Endodermal cell (in vitro differentiated cells): Measurements from ENCODE around the gene ANGPTL1. TPM values are rescaled to one million over a fixed set of nuclear protein-coding genes. Genes with fewer than 3 reads are reported as not detected.
A peak's percentile ranks its signal among the peaks of the same experiment; 100 is the strongest.

Source experiments
- DNase-seq: peaks from one replicate; pipeline ENCODE4 v3.0.0-alpha.2; 2017
- H3K27ac ChIP-seq: 2 replicates; pipeline ENCODE4 v1.5.1; 2013; ENCODE audit warnings: mild to moderate bottlenecking, low read depth, low read length, moderate library complexity
- H3K27me3 ChIP-seq: 2 replicates; pipeline ENCODE4 v1.6.1; 2013; ENCODE audit warnings: mild to moderate bottlenecking, low read length, moderate library complexity; ENCODE audit not compliant: insufficient read depth, control insufficient read depth, poor library complexity, severe bottlenecking
- H3K36me3 ChIP-seq: 2 replicates; pipeline ENCODE4 v1.7.0; 2013; ENCODE audit warnings: mild to moderate bottlenecking, low read length, moderate library complexity; ENCODE audit not compliant: control insufficient read depth, insufficient read depth
- H3K4me1 ChIP-seq: one replicate; pipeline ENCODE4 v1.7.0; 2013; ENCODE audit warnings: low read length; ENCODE audit not compliant: control insufficient read depth, insufficient read depth
- H3K4me3 ChIP-seq: 2 replicates; pipeline ENCODE4 v1.5.1; 2013; ENCODE audit warnings: mild to moderate bottlenecking, low read length, moderate library complexity
- H3K9ac ChIP-seq: 2 replicates; pipeline ENCODE4 v1.6.1; 2013; ENCODE audit warnings: mild to moderate bottlenecking, low read length, moderate library complexity; ENCODE audit not compliant: poor library complexity, severe bottlenecking; ENCODE audit errors: extremely low read depth
- H3K9me3 ChIP-seq: 2 replicates; pipeline ENCODE4 v1.6.1; 2013; ENCODE audit warnings: mild to moderate bottlenecking, low read length, moderate library complexity; ENCODE audit not compliant: control insufficient read depth
- H3K27ac Mint-ChIP-seq: 2 replicates; pipeline ENCODE4 v1.8.0; 2020; ENCODE audit warnings: mixed read lengths
- H3K27me3 Mint-ChIP-seq: 2 replicates; pipeline ENCODE4 v1.8.0; 2021; ENCODE audit warnings: mild to moderate bottlenecking, mixed read lengths; ENCODE audit not compliant: insufficient read depth
- H3K36me3 Mint-ChIP-seq: 2 replicates; pipeline ENCODE4 v1.8.0; 2020; ENCODE audit warnings: low read depth, mixed read lengths
- H3K4me1 Mint-ChIP-seq: 2 replicates; pipeline ENCODE4 v1.8.0; 2020; ENCODE audit warnings: mixed read lengths
- H3K4me3 Mint-ChIP-seq: 2 replicates; pipeline ENCODE4 v1.8.0; 2020; ENCODE audit warnings: mild to moderate bottlenecking, moderate library complexity, mixed read lengths
- H3K9me3 Mint-ChIP-seq: 2 replicates; pipeline ENCODE4 v1.8.0; 2020; ENCODE audit warnings: mild to moderate bottlenecking, mixed read lengths
- CTCF ChIP-seq: fragments of 200-600 bp; sonication (generic); conservative IDR thresholded peaks from 2 replicates; pipeline ENCODE4 v1.5.0; 2021; ENCODE audit warnings: antibody characterized with exemption, mild to moderate bottlenecking
- WGBS, 2 experiments: methylation state at CpG; one replicate each; pipeline versions ENCODE4 v1.1.5 to v1.1.7; 2013; ENCODE audit warnings: missing lambda C conversion rate in 2 of 2, mixed read lengths in 1 of 2; ENCODE audit not compliant: insufficient coverage in 1 of 2, insufficient read length in 1 of 2; 5-methylcytosine and 5-hydroxymethylcytosine counted together
- total RNA-seq, 2 donors: library from RNA; stranded (reverse); fragmentation: NEBNext Ultra II Directional in 1 of 2; extraction: Animal tissue kit (Norgen Biotek cat#: 25700) in 1 of 2; gene quantifications; 2 replicates in 1 of 2; 3 replicates in 1 of 2; pipeline ENCODE4 v1.2.1, GENCODE V29; 2021

The ANGPTL1 gene
- total RNA-seq, 2 donors from 2014 or later: not detected

GRCh38 chr1:178871551-178872320, 859 bp upstream of the ANGPTL1 start:
- TF ChIP-seq CTCF: no peak
- Mint-ChIP-seq H3K27me3 (no peaks in the 10 kb centered on the region), H3K4me1 (peaks cover 20% of the 10 kb centered on the region), H3K9me3 (no peaks in the 10 kb centered on the region), H3K36me3 (no peaks in the 10 kb centered on the region), H3K27ac (no peak overlapping the region), H3K4me3 (no peak overlapping the region)
- Histone ChIP-seq H3K4me3 (no peak overlapping the region), H3K9me3 (no peaks in the 10 kb centered on the region), H3K27me3 (no peaks in the 10 kb centered on the region), H3K36me3 (no peaks in the 10 kb centered on the region), H3K4me1 (peaks cover 10% of the 10 kb centered on the region), H3K27ac (no peak overlapping the region), H3K9ac (no peak overlapping the region)
- DNase-seq: no peak

GRCh38 chr1:178870221-178870620, 656 bp downstream of the ANGPTL1 start:
- H3K4me3 Mint-ChIP-seq: no peak overlapping the region
- H3K4me1 Mint-ChIP-seq: peaks cover 20% of the 10 kb centered on the region
- Histone ChIP-seq H3K9me3 (no peaks in the 10 kb centered on the region), H3K4me1 (peaks cover 10% of the 10 kb centered on the region), H3K27ac (no peak overlapping the region), H3K9ac (peak overlapping the region; percentile 11), H3K27me3 (no peaks in the 10 kb centered on the region), H3K4me3 (no peak overlapping the region), H3K36me3 (peaks cover 3% of the 10 kb centered on the region)
- H3K9me3 Mint-ChIP-seq: no peaks in the 10 kb centered on the region
- H3K36me3 Mint-ChIP-seq: peaks cover 1% of the 10 kb centered on the region
- WGBS, 2 experiments: no CpG with 5 or more reads among the region's 1 CpG
- no peak for TF ChIP-seq CTCF
- no peaks in the 10 kb centered on the region for H3K27me3 Mint-ChIP-seq
- no peak for DNase-seq
- H3K27ac Mint-ChIP-seq: no peak overlapping the region

DNA sequence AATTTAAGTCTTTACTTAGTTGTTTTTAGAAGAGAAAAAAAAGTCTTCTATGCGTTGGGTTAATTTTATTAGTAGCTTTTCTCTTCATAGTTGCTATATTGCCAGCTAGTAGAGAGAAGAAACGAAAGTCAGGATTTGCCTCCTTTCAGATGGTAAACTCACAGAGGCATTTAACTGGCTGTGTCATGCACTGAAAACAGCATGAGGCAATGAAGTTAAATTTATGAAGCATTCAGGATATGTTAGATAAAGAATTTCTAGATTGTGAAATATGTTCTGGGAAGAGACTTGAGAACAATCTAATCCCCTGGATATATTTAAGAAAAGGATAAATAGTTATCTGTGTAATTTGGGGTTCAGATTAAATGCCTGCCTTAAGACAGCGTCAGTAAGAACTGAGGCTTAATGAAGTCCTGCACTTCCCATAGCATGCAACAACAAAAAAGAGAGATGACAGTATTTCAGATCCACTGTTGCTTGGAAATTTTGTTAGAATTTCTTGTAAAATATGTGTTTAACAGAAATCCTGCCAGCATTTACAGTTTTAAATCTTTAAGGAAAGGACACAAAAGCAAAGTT, 1.7 kb downstream of the ANGPTL1 start:
- Mint-ChIP-seq H3K36me3 (peaks cover 1% of the 10 kb centered on the region), H3K4me3 (no peak overlapping the region), H3K27me3 (no peaks in the 10 kb centered on the region), H3K9me3 (no peaks in the 10 kb centered on the region), H3K27ac (no peak overlapping the region), H3K4me1 (peaks cover 20% of the 10 kb centered on the region)
- Histone ChIP-seq H3K4me3 (no peak overlapping the region), H3K27me3 (no peaks in the 10 kb centered on the region), H3K4me1 (peaks cover 10% of the 10 kb centered on the region), H3K36me3 (peaks cover 5% of the 10 kb centered on the region), H3K27ac (no peak overlapping the region), H3K9ac (no peak overlapping the region), H3K9me3 (no peaks in the 10 kb centered on the region)
- DNase-seq: no peak
- TF ChIP-seq CTCF: no peak
- 42 to 43% methylated on average over 3 of the region's 3 CpGs for WGBS, 2 experiments
